Endothelial cell (in vitro differentiated cells): ENCODE data around the gene SLC25A39. TPM values are rescaled to one million over a fixed set of nuclear protein-coding genes. Genes with fewer than 3 reads are reported as not detected.
"Not testable (repeated sequence)": the region's sequence is repeated elsewhere in the genome, so short reads cannot be mapped to it uniquely, and the experiment has no call there.

ENCODE experiments used
- DNase-seq: peaks from one replicate; pipeline ENCODE4 v3.0.0; 2021; ENCODE audit warnings: low spot score
- H3K27ac Mint-ChIP-seq: one replicate; pipeline ENCODE4 v1.8.0; 2021; ENCODE audit warnings: mixed read lengths, inconsistent platforms; ENCODE audit not compliant: unreplicated experiment
- H3K27me3 Mint-ChIP-seq: one replicate; pipeline ENCODE4 v1.8.0; 2021; ENCODE audit warnings: mild to moderate bottlenecking, moderate library complexity, mixed read lengths, inconsistent platforms; ENCODE audit not compliant: unreplicated experiment
- H3K36me3 Mint-ChIP-seq: one replicate; pipeline ENCODE4 v1.8.0; 2021; ENCODE audit warnings: mild to moderate bottlenecking, low read depth, mixed read lengths, inconsistent platforms; ENCODE audit not compliant: unreplicated experiment
- H3K4me1 Mint-ChIP-seq: one replicate; pipeline ENCODE4 v1.8.0; 2021; ENCODE audit warnings: mild to moderate bottlenecking, mixed read lengths, inconsistent platforms; ENCODE audit not compliant: unreplicated experiment
- H3K4me3 Mint-ChIP-seq: one replicate; pipeline ENCODE4 v1.8.0; 2021; ENCODE audit warnings: mild to moderate bottlenecking, mixed read lengths, inconsistent platforms; ENCODE audit not compliant: unreplicated experiment
- H3K9me3 Mint-ChIP-seq: one replicate; pipeline ENCODE4 v1.8.0; 2021; ENCODE audit warnings: mixed read lengths, inconsistent platforms; ENCODE audit not compliant: unreplicated experiment
- long read RNA-seq: library from polyadenylated mRNA; unstranded; transcript quantifications from one replicate; pipeline ENCODE4 v2.0.0, GENCODE V29; 2020; ENCODE audit not compliant: unreplicated experiment
- total RNA-seq: library from RNA; stranded (reverse); fragmentation: NEBNext Ultra II Directional; extraction: Animal tissue kit (Norgen Biotek cat#: 25700); gene quantifications from one replicate; pipeline ENCODE4 v1.2.1, GENCODE V29; 2021; ENCODE audit not compliant: unreplicated experiment
- TF ChIP-seq, protein P1 (sequence below): fragments of 200-600 bp; sonication (generic); IDR thresholded peaks from one replicate; pipeline ENCODE4 v1.5.0; 2021; ENCODE audit warnings: antibody characterized with exemption; ENCODE audit not compliant: unreplicated experiment

The SLC25A39 gene, protein sequence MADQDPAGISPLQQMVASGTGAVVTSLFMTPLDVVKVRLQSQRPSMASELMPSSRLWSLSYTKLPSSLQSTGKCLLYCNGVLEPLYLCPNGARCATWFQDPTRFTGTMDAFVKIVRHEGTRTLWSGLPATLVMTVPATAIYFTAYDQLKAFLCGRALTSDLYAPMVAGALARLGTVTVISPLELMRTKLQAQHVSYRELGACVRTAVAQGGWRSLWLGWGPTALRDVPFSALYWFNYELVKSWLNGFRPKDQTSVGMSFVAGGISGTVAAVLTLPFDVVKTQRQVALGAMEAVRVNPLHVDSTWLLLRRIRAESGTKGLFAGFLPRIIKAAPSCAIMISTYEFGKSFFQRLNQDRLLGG
- total RNA-seq: 124 TPM
- long read RNA-seq, transcript SLC25A39-201 (12 exons, 1,607 nt): major isoform, 118 of 185 reads
- long read RNA-seq, transcript SLC25A39-202 (12 exons, 1,565 nt): minor isoform, 36 of 185 reads
- long read RNA-seq, partial matches to known transcripts: 4 of 185 reads
- long read RNA-seq, other reads (novel, unspliced or antisense): 22 of 185 reads

DNA sequence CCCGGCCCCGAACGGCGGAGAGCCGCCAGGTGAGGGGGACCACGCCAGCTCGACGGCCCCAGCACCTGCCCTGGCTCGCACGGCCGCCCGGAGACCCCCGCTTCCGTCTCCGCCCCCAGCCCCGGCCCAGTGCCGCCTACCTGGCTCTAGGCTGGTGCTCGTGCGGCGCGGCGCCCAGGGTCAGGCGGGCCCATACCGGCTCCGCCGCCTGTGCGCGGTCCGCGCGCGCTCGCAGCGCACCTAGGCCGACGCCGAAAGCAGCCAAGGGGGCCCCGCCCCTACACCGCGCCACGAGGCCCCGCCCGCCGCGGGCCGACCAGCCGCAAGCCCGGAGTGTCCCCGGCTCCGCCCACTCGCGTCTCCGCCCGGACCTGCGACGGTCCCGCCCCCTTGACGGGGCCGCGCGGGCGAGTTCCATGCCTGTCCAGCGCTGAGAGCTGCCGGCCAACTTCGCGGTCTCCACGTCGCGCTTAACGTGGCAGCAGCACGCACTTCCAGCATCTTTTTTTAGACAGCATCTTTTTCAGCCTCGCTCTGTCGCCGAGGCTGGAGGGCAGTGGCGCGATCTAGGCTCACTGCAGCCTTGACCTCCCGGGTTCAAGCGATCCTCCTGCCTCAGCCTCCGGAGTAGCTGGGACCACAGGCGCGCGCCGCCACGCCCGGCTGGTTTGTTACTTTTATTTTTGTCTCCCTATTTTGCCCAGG is at the start of gene SLC25A39:
Gene SLC25A39 (minus strand): TSS at position 253 of the 705 bp plus-strand sequence. CDS start 1,261 bp downstream, outside the sequence.
- Mint-ChIP-seq H3K36me3 (peaks cover 7% of the 10 kb centered on the region), H3K9me3 (no peaks in the 10 kb centered on the region), H3K27me3 (peaks cover 15% of the 10 kb centered on the region), H3K27ac (no peak within 1 kb of the TSS), H3K4me1 (peaks cover 2% of the 10 kb centered on the region), H3K4me3 (peak within 1 kb of the TSS; percentile 92)
- DNase-seq: peak; percentile 97
- TF ChIP-seq, protein P1, sequence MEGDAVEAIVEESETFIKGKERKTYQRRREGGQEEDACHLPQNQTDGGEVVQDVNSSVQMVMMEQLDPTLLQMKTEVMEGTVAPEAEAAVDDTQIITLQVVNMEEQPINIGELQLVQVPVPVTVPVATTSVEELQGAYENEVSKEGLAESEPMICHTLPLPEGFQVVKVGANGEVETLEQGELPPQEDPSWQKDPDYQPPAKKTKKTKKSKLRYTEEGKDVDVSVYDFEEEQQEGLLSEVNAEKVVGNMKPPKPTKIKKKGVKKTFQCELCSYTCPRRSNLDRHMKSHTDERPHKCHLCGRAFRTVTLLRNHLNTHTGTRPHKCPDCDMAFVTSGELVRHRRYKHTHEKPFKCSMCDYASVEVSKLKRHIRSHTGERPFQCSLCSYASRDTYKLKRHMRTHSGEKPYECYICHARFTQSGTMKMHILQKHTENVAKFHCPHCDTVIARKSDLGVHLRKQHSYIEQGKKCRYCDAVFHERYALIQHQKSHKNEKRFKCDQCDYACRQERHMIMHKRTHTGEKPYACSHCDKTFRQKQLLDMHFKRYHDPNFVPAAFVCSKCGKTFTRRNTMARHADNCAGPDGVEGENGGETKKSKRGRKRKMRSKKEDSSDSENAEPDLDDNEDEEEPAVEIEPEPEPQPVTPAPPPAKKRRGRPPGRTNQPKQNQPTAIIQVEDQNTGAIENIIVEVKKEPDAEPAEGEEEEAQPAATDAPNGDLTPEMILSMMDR: no peak

DNA sequence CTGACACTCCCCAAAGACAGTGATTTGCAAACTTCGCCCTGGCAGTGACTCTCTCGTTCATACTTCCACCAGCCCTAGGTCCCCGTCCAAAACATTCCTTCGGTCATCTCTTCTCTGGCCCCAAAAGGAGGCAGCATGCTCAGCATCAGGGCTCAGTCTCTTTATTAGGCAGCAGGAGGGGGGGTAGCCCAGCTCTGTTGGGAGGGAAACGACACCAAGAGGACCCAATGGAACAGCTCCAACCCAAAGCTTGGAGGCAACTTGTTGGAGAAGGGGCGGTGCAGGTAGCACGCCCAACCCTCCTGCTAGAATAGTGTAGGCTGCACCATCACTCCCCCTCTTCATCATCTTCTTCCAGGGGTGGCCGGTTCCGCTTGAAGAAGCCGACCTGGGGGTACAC is 47.4 kb upstream of the SLC25A39 start:
- Mint-ChIP-seq H3K4me1 (no peaks in the 10 kb centered on the region), H3K36me3 (no peaks in the 10 kb centered on the region), H3K27ac (no peak overlapping the region), H3K27me3 (peaks cover 10% of the 10 kb centered on the region), H3K9me3 (no peaks in the 10 kb centered on the region), H3K4me3 (no peak overlapping the region)
- DNase-seq: no peak
- TF ChIP-seq, protein P1: no peak

DNA sequence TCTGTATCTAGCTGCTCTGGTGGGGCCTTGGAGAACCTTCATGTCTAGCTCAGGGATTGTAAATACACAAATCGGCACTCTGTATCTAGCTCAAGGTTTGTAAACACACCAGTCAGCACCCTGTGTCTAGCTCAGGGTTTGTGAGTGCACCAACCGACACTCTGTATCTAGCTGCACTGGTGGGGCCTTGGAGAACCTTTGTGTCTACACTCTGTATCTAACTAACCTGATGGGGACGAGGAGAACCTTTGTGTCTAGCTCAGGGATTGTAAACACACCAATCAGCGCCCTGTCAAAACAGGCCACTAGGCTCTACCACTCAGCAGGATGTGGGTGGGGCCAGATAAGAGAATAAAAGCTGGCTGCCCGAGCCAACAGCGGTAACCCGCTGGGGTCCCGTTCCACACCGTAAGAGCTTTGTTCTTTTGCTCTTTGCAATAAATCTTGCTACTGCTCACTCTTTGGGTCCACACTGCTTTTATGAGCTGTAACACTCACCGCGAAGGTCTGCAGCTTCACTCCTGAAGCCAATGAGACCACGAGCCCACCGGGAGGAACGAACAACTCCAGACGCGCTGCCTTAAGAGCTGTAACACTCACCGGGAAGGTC is 44.9 kb upstream of the SLC25A39 start:
- not testable (repeated sequence) for H3K27me3 Mint-ChIP-seq, H3K4me1 Mint-ChIP-seq, H3K27ac Mint-ChIP-seq, DNase-seq, H3K9me3 Mint-ChIP-seq, H3K4me3 Mint-ChIP-seq, H3K36me3 Mint-ChIP-seq

DNA sequence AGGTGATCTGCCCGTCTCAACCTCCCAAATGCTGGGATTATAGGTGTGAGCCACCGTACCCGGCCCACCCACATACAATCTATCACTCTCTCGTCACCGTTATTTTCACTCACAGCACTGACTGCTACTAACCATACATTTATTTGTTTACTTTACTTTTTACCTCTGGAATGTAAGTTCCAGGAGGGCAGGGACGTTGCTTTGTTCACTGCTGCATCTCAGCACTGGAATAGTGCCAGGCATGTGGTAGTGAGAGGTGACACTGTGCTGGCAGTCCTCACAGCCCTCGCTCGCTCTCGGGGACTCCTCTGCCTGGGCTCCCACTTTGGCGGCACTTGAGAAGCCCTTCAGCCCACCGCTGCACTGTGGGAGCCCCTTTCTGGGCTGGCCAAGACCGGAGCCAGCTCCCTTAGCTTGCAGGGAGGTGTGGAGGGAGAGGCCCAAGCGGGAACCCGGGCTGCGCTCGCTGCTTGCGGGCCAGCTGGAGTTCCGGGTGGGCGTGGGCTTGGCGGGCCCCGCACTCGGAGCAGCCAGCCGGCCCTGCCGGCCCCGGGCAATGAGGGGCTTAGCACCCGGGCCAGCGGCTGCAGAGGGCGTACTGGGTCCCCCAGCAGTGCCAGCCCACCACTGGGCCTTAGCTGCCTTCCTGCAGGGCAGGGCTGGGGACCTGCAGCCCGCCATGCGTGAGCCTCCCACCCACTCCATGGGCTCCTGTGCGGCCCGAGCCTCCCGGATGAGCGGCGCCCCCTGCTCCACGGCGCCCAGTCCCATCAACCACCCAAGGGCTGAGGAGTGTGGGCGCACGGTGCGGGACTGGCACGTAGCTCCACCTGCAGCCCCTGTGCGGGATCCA is 44.0 kb upstream of the SLC25A39 start:
- H3K27me3 Mint-ChIP-seq, H3K36me3 Mint-ChIP-seq, H3K9me3 Mint-ChIP-seq, H3K27ac Mint-ChIP-seq, H3K4me3 Mint-ChIP-seq, H3K4me1 Mint-ChIP-seq, DNase-seq: not testable (repeated sequence)

DNA sequence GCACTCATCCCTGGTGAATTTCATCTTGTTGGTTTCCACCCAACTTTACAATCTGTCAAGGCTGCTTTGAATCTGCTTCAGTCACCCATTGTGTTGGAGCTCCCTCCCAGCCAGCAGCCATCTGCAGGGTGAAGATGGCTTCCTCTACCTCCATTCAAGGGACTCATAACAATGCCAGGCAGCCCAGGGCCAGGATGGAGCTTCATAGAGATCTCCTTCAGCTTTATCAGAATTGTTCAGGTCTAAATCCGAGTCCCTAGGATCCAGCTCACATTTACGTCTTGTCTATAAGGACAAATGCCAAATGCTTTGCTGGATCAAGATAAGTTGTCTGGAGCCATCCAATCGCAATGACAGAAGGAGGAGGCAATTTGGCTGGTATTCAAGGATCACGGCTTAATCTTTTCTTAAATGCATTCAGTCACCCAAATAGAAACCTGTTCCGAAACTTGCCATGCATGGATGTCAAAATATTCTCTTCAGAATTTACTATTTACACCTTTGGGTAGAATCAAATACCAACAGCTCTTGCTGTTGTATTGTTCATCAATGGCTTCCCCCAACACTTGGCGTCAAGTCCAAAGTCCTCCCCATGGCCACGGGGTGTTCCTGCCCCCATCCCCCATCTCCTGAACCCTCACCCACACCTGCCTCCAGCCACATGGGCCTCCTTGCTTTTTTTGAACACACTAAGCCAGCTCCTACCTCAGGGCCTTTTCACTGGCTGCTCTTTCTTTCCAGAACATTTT is 42.8 kb upstream of the SLC25A39 start:
- TF ChIP-seq, protein P1: no peak
- no peak for DNase-seq
- Mint-ChIP-seq H3K36me3 (no peaks in the 10 kb centered on the region), H3K27me3 (peaks cover 3% of the 10 kb centered on the region), H3K9me3 (no peaks in the 10 kb centered on the region), H3K4me1 (no peaks in the 10 kb centered on the region), H3K4me3 (no peak overlapping the region), H3K27ac (no peak overlapping the region)

DNA sequence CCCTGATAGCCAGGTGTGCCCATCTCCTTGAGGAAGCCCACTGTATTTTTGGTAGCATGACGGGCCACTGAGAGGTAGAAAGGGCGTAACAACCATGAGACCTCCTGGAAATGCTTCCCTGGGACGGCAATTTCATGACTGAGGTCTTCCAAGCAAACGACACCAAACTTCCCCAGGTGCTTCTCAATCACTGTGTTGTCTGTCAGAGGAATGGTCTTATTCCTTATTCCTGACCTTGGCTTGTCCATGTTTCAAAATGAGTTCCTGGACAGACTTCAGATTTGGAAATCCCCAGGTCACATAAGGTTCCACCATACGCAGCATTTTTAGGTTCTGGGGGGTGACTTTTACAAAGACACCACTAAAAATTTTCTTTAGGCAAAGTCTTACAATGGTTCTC is 40.4 kb upstream of the SLC25A39 start:
- H3K27ac Mint-ChIP-seq, DNase-seq, H3K9me3 Mint-ChIP-seq, H3K36me3 Mint-ChIP-seq: not testable (repeated sequence)
- Mint-ChIP-seq H3K4me3 (peak overlapping the region; percentile 69), H3K4me1 (peaks cover 15% of the 10 kb centered on the region), H3K27me3 (peaks cover 10% of the 10 kb centered on the region)
